Colonic mucosa (tissue), 4 donors: ENCODE results near the gene USP31. TPM values are rescaled to one million over a fixed set of nuclear protein-coding genes. Genes with fewer than 3 reads are reported as not detected.

Experiments
- DNase-seq: peaks from one replicate; pipeline ENCODE4 v3.0.0-alpha.2; 2020
- H3K27ac ChIP-seq: fragments of 200-600 bp; one replicate; pipeline ENCODE4 v1.8.0; 2021
- H3K27me3 ChIP-seq: fragments of 200-600 bp; one replicate; pipeline ENCODE4 v1.8.0; 2021
- H3K36me3 ChIP-seq: fragments of 200-600 bp; one replicate; pipeline ENCODE4 v1.8.0; 2021
- H3K4me1 ChIP-seq: fragments of 200-600 bp; one replicate; pipeline ENCODE4 v1.8.0; 2021; ENCODE audit warnings: mild to moderate bottlenecking
- H3K4me3 ChIP-seq: fragments of 200-600 bp; one replicate; pipeline ENCODE4 v1.8.0; 2021
- H3K9ac ChIP-seq, 2 donors: one replicate each; pipeline ENCODE4 v1.7.0; 2013; ENCODE audit warnings: control low read depth in 2 of 2, low read depth in 2 of 2, low read length in 2 of 2
- H3K9me3 ChIP-seq: fragments of 200-600 bp; one replicate; pipeline ENCODE4 v1.8.0; 2021
- intact Hi-C: fragments of 100-400 bp; cut with DNase I; formaldehyde crosslinking; loops from one replicate; pipeline ENCODE4 v1.14.1; 2022
- total RNA-seq, 2 donors: library from RNA; stranded (reverse); fragmentation: NEBNext Ultra II Directional in 1 of 2; extraction: Animal tissue kit (Norgen Biotek cat#: 25700) in 1 of 2; gene quantifications; one replicate each; pipeline ENCODE4 v1.2.1, GENCODE V29; 2021
- TF ChIP-seq, protein P1 (sequence below): fragments of 200-600 bp; IDR thresholded peaks from one replicate; pipeline ENCODE4 v1.8.0; 2022; ENCODE audit warnings: antibody characterized with exemption, mild to moderate bottlenecking
- donor health status: healthy.
- donor health status: DM: no; HTN: no; CAD: no.
- donor health status: DM: no; HTN: no; CAD: no.

USP31 gene
- total RNA-seq, 2 donors from 2014 or later: 5.9 to 9.8 TPM

DNA sequence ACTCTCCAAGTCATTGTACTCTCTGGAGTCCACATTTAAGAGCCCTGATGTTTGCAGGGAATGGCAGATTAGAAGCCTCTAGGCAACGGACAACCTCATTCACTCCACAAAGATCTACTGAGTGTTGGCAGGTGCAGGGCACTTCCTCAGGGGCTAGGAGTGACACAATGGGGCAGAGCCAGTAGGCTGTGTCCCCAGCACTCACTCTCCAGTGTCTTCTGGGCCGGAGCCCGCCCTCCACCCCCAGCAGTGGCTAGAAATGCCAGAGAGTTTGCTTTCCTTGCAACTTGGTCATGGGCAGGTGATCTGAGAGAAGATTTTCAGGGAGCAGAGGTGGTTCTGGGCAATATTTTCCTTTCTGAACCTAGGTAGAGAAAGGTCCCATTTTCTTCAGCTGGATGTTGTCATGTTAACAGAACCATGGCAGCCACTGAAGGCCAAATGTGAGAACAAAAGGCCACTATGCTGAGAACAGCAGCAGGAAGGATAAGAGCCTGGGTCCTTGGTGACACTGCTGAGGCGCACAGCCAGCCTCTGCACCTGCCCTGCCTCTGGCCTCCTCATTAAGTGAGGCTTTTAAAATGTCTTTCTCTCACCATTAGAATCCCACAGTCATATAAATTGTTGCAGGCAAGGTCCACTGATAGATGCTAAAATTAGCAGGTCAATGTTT is 96.2 kb downstream of the USP31 start:
- H3K27ac ChIP-seq: no peak overlapping the region
- intact Hi-C loops: no loop called here
- no peaks in the 10 kb centered on the region for H3K27me3 ChIP-seq

GRCh38 chr16:23052221-23052620 is 97.0 kb downstream of the USP31 start:
- H3K9ac ChIP-seq: no peak overlapping the region
- intact Hi-C loops: no loop called here
- H3K36me3 ChIP-seq: no peaks in the 10 kb centered on the region
- no peak overlapping the region for H3K4me3 ChIP-seq
- no peaks in the 10 kb centered on the region for H3K4me1 ChIP-seq
- TF ChIP-seq, protein P1, sequence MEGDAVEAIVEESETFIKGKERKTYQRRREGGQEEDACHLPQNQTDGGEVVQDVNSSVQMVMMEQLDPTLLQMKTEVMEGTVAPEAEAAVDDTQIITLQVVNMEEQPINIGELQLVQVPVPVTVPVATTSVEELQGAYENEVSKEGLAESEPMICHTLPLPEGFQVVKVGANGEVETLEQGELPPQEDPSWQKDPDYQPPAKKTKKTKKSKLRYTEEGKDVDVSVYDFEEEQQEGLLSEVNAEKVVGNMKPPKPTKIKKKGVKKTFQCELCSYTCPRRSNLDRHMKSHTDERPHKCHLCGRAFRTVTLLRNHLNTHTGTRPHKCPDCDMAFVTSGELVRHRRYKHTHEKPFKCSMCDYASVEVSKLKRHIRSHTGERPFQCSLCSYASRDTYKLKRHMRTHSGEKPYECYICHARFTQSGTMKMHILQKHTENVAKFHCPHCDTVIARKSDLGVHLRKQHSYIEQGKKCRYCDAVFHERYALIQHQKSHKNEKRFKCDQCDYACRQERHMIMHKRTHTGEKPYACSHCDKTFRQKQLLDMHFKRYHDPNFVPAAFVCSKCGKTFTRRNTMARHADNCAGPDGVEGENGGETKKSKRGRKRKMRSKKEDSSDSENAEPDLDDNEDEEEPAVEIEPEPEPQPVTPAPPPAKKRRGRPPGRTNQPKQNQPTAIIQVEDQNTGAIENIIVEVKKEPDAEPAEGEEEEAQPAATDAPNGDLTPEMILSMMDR: no peak
- H3K27ac ChIP-seq: no peak overlapping the region
- H3K9me3 ChIP-seq: no peaks in the 10 kb centered on the region
- no peak for DNase-seq
- no peaks in the 10 kb centered on the region for H3K27me3 ChIP-seq

More for the DNA sequence above, 96.2 kb downstream of the USP31 start:
- DNase-seq: no peak
- H3K4me3 ChIP-seq: no peak overlapping the region
- no peaks in the 10 kb centered on the region for H3K36me3 ChIP-seq
- no peak overlapping the region for H3K9ac ChIP-seq
- TF ChIP-seq, protein P1: no peak
- no peaks in the 10 kb centered on the region for H3K4me1 ChIP-seq
- no peaks in the 10 kb centered on the region for H3K9me3 ChIP-seq

GRCh38 chr16:23051587-23051986 is 97.7 kb downstream of the USP31 start:
- Histone ChIP-seq H3K4me1 (no peaks in the 10 kb centered on the region), H3K4me3 (no peak overlapping the region), H3K9me3 (no peaks in the 10 kb centered on the region), H3K36me3 (no peaks in the 10 kb centered on the region), H3K9ac (no peak overlapping the region), H3K27me3 (no peaks in the 10 kb centered on the region), H3K27ac (no peak overlapping the region)
- no peak for DNase-seq
- TF ChIP-seq, protein P1: no peak
- intact Hi-C loops: no loop called here

DNA sequence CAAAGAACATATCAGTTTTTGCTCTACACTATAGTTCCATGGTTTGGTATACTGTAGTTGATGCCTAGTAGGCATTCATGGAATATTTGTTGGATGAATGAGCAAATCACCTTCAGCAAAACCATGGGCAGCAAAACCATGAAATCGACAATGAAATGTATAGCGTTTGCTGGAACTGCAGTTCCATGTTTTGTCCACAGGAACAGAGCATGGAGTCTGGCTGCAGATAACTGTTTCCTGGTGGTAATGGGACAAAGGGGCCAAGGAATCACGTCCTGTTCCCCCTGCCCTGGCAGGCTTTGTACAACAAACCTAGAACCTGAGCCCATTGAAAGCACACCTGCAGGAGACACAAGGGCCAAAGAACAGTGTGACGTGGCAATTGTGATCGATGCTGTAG is 101.1 kb downstream of the USP31 start:
- Histone ChIP-seq H3K9me3 (no peaks in the 10 kb centered on the region), H3K36me3 (no peaks in the 10 kb centered on the region), H3K27me3 (no peaks in the 10 kb centered on the region), H3K27ac (no peak overlapping the region), H3K4me3 (no peak overlapping the region), H3K4me1 (no peaks in the 10 kb centered on the region), H3K9ac (no peak overlapping the region)
- no peak for DNase-seq
- TF ChIP-seq, protein P1: no peak
- intact Hi-C loops: no loop called here

DNA sequence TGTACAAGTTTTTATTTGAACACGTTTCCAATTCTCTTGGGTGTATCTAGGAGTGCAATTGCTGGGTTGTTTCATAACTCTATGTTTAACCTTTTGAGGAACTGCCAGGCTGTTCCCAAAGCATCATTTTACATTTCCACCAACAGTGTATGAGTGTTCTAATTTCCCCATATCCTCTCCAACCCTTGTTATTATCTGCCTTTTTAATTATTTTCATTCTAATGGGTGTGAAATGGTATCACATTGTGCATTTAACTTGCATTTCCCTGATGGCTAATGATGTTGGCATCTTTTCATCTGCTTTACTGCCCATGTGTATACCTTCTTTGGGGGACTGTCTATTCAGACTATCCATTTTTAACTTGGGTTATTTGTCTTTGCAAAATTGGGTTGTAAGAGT is 104.2 kb downstream of the USP31 start:
- Histone ChIP-seq H3K4me1 (no peaks in the 10 kb centered on the region), H3K27me3 (no peaks in the 10 kb centered on the region), H3K36me3 (no peaks in the 10 kb centered on the region), H3K9ac (no peak overlapping the region), H3K4me3 (no peak overlapping the region), H3K27ac (no peak overlapping the region), H3K9me3 (no peaks in the 10 kb centered on the region)
- DNase-seq: no peak
- TF ChIP-seq, protein P1: no peak
- intact Hi-C loops: no loop called here
